Measurements from ENCODE around the gene CREB5.
"Not testable (repeated sequence)": the region's sequence is repeated elsewhere in the genome, so short reads cannot be mapped to it uniquely, and the experiment has no call there.

CREB5 gene

GRCh38 chr7:28793381-28794085, 381.2 kb downstream of the CREB5 start:
- DNase-seq, result no peak

DNA sequence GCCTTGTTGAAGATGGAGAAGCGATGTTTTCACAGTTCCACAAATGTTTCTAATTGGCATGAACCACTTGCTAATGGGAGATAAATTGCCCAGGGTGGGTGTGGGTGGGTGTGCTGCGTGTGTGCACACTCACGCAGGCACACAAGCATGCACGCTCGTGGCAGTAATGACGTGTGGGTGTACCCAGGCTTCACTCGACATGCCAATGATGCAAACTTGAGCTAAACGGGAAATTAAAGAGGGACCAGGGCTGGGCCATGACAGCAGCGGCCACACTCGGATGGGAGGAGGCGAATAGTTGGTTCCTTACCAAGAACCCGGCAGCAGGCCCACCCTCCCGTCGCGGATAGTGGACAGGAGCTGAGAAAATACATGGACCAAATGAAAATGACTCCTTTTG, 386.0 kb downstream of the CREB5 start:
- no peak for DNase-seq

GRCh38 chr7:28799619-28800018, 387.3 kb downstream of the CREB5 start:
- no peak for DNase-seq

DNA sequence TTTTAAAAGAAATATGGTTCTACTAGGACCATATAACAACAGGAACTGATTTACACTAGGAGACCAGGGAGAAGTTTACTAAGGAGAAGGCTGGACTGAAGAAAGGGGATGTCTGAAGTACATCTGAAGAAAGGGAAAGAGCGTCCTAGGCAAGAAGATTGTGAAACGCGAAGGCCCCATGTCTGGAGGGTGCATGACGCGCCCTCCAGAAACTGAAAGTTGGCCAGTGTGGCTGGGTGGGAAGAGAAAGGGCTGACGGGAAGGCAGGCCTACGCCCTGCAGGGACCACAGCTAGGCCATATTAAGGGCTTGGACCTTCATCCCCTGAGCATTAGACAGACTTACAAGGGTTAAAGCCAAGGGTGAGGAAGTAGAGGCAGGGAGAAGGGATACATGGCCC, 387.8 kb downstream of the CREB5 start:
- no peak for DNase-seq

- DNase-seq, result no peak
Observed at GRCh38 chr7:28802450-28802849, 390.1 kb downstream of the CREB5 start.

- no peak for DNase-seq
Observed at GRCh38 chr7:28804157-28804556, 391.8 kb downstream of the CREB5 start.

DNA sequence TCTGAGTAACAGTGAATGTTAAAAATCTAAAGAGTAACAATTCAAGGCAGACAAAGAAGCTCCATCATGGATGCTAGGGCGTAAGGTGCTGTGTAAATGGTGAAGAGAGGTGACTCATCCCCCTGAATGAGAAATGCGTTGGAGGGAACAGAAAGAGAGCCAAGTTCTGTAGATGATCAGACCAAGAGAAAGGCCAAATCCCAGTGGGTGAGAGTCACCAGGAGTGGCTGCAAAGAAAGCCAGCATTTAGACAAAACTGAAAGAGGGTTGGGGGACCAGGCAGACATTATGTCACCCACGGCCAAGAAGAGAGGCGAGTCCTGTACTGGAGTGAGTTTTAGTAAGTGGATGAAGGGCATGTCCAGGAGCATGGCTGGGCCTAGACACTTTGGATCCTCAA, 392.7 kb downstream of the CREB5 start:
- no peak for DNase-seq

- no peak for DNase-seq
Observed at GRCh38 chr7:28806841-28807240, 394.5 kb downstream of the CREB5 start.

DNA sequence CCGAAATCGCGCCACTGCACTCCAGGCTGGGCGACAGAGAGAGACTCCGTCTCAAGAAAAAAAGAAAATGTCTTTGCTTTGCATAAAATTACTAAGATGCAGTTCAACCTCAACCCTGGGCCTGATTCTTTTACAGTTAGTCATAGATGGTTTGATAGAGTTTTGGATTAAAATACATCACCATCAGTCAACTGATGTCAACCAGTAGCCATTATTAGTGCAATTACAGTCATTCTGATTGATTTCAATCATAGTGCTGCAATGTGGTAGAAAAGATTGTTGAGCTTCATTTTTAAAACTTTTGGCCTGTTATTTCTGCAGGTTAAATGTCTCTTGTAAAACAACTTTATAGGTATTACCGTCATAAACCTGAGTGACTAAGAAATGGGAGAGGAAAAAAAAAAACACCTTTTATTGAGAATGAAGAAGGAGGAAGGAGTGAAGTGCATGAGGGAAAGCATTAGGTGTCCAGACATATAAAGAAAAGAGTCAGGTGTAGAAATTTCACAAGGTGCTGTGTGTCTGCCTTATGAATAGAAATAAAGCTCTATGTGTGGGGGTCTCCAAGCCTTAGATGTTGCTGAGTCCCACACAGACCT, 395.2 kb downstream of the CREB5 start:
- DNase-seq, result no peak

GRCh38 chr7:28808796-28809533, 396.6 kb downstream of the CREB5 start:
- DNase-seq, result no peak

DNA sequence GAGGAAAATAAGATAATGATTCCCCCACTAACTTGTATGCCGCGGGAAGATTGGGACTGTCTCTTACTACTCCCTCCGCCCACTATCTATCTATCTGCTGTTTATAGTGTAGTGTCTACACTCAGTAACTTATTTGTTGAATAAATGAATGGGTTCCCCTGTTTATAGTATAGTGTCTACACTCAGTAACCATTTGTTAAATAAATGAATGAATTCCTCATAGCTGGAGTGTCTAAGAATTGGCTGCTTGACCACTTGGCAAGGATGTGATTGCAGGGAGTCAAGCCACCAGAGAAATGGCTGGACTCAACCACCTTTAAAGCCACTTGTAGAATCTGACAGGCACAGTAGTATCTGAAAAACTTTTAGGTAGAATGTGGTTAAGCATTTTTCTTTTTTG, 398.7 kb downstream of the CREB5 start:
- no peak for DNase-seq

GRCh38 chr7:28811701-28812430, 399.5 kb downstream of the CREB5 start:
- DNase-seq, result no peak

- DNase-seq, result no peak
Observed at GRCh38 chr7:28812616-28813015, 400.3 kb downstream of the CREB5 start.

GRCh38 chr7:28813243-28813962, 401.1 kb downstream of the CREB5 start:
- DNase-seq, result no peak

- no peak for DNase-seq
Observed at GRCh38 chr7:28815369-28815927, 403.1 kb downstream of the CREB5 start.

- DNase-seq, result no peak
Observed at GRCh38 chr7:28815928-28816373, 403.6 kb downstream of the CREB5 start.

DNA sequence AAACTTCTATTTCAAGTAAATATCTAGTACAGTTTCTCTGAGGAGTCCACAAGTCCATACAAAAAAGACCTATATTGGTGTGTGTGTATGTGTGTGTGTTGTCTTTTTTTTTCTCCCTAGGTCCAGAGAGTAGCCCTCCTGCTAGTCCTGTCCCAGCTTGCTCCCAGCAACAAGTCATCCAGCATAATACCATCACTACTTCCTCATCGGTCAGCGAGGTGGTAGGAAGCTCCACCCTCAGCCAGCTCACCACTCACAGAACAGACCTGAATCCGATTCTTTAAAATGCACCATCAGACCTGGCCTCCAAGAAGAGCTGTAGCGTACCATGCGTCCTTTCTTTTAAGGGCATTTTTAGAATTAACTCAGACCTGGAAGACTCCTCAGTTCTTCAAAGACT, 406.7 kb downstream of the CREB5 start:
- DNase-seq, result no peak

GRCh38 chr7:28823582-28823981, 411.3 kb downstream of the CREB5 start:
- no peak for DNase-seq

DNA sequence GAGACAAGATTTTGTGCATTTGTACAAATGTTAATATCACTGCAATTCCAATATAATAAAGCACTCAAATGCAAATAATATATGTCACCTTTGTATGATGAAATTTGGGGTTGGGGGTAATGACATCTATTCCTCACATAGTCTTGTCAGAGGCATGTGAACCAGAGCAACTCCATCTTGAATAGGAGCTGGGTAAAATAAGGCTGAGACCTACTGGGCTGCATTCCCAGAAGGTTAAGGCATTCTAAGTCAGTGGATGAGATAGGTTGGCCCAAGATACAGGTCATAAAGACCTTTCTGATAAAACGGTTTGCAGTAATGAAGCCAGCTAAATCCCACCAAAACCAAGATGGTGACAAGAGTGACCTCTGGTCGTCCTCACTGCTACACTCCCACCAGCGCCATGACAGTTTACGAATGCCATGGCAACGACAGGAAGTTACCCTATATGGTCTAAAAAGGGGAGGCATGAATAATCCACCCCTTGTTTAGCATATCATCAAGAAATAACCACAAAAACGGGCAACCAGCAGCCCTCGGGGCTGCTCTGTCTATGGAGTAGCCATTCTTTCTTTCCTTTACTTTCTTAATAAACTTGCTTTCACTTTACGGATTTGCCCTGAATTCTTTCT, 413.6 kb downstream of the CREB5 start:
- not testable (repeated sequence) for DNase-seq

DNA sequence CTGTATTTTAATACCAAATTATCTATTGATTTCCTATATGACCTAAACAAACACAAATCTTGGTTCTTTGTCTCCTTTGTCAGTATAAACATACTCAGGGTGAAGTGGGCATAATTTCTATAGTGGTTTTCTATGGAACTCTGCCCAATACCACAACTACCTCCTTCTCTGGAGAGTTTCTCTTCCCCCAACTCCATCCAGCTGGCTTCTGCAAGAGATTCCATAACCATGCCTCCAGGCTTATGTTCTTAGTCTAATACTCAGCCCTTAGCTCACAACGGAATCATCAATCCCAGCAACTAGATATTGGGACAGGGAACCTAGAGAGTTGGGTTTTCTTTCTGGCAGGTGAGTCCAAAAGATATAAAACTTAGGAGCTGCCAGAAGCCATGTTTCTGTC, 418.5 kb downstream of the CREB5 start:
- DNase-seq, result no peak

- no peak for DNase-seq
Observed at GRCh38 chr7:28832669-28833068, 420.4 kb downstream of the CREB5 start.

DNA sequence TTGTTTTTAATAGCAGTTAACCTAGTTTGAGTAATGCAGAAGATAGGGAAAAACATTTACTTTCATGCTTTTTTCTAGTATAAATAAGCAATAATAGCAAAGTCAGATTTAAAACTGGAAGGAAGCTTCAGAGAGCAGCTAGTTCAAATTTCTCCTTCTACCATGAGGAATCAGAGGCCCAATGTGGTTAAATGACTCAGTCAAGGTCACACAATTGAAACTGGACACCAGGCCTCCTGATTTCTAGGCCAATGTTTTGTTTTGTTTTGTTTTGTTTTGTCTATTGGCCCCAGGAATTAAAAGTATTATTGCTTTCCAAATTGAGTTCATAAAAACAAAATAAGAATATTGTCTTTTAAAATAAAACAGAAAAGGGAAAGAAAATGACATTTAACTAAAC, 423.5 kb downstream of the CREB5 start:
- no peak for DNase-seq

Data from GDM1 (cell line).